OCI-LY1 (cell line): ENCODE results near the gene KBTBD12.

Experiments
- EZH2 ChIP-seq: fragments of 200-600 bp; sonication (generic), shearing (Covaris generic); IDR thresholded peaks from 2 replicates; pipeline ENCODE4 v1.8.0; 2017; ENCODE audit warnings: borderline replicate concordance, mixed run types, mild to moderate bottlenecking, antibody characterized with exemption, low read length, moderate library complexity, mixed read lengths
- TF ChIP-seq, protein P1 (sequence below): fragments of 200-600 bp; sonication (generic), shearing (Covaris generic); IDR thresholded peaks from 2 replicates; pipeline ENCODE4 v1.5.1; 2017; ENCODE audit warnings: mild to moderate bottlenecking, antibody characterized with exemption, low read length, moderate library complexity, mixed read lengths

GRCh38 chr3:127967316-127967715 is 52.3 kb downstream of the KBTBD12 start:
- TF ChIP-seq EZH2, result no peak
- TF ChIP-seq, protein P1, sequence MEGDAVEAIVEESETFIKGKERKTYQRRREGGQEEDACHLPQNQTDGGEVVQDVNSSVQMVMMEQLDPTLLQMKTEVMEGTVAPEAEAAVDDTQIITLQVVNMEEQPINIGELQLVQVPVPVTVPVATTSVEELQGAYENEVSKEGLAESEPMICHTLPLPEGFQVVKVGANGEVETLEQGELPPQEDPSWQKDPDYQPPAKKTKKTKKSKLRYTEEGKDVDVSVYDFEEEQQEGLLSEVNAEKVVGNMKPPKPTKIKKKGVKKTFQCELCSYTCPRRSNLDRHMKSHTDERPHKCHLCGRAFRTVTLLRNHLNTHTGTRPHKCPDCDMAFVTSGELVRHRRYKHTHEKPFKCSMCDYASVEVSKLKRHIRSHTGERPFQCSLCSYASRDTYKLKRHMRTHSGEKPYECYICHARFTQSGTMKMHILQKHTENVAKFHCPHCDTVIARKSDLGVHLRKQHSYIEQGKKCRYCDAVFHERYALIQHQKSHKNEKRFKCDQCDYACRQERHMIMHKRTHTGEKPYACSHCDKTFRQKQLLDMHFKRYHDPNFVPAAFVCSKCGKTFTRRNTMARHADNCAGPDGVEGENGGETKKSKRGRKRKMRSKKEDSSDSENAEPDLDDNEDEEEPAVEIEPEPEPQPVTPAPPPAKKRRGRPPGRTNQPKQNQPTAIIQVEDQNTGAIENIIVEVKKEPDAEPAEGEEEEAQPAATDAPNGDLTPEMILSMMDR, result no peak
